ENCODE measurements around the gene GPR107. TPM values are rescaled to one million over a fixed set of nuclear protein-coding genes. Genes with fewer than 3 reads are reported as not detected.

Gene GPR107
- total RNA-seq, 1 donor from 2014 or later: 25.5 TPM

GRCh38 chr9:130053109-130053503 is 600 bp upstream of the GPR107 start:
- Histone ChIP-seq H3K36me3 (no peaks in the 10 kb centered on the region), H3K27me3 (no peaks in the 10 kb centered on the region), H3K9me3 (no peaks in the 10 kb centered on the region), H3K4me1 (peaks cover 40% of the 10 kb centered on the region), H3K27ac (peak overlapping the region; percentile 79), H3K4me3 (peak overlapping the region; percentile 87 to 99)
- intact Hi-C loops (cut with DNase I): no loop called here
- no peak for DNase-seq (ENCODE audit: extremely low spot score in 2 of 2)
- TF ChIP-seq POLR2A (IDR thresholded peaks at IDR 0.05) (no peak), CTCF (IDR thresholded peaks at IDR 0.05) (no peak)

- H3K27ac ChIP-seq: peak overlapping the region; percentile 79
- H3K27me3 ChIP-seq: no peaks in the 10 kb centered on the region
- no peaks in the 10 kb centered on the region for H3K36me3 ChIP-seq
- peak overlapping the region; percentile 87 to 99 for H3K4me3 ChIP-seq
- H3K4me1 ChIP-seq: peaks cover 40% of the 10 kb centered on the region
- no peaks in the 10 kb centered on the region for H3K9me3 ChIP-seq
- intact Hi-C loops (cut with DNase I): no loop called here
- DNase-seq (ENCODE audit: extremely low spot score in 2 of 2): no peak
- TF ChIP-seq POLR2A (IDR thresholded peaks at IDR 0.05): no peak
- TF ChIP-seq POLR2AphosphoS5 (IDR thresholded peaks at IDR 0.05; ENCODE audit: insufficient read depth in 1 of 2, low read depth in 1 of 2): no peak
- TF ChIP-seq CTCF (IDR thresholded peaks at IDR 0.05): no peak
Observed at GRCh38 chr9:130054325-130054786, 650 bp downstream of the GPR107 start.

- no peak for DNase-seq (ENCODE audit: extremely low spot score in 2 of 2)
- no peaks in the 10 kb centered on the region for H3K36me3 ChIP-seq
- intact Hi-C loops (cut with DNase I): no loop called here
- no peak overlapping the region for H3K27ac ChIP-seq
- no peaks in the 10 kb centered on the region for H3K9me3 ChIP-seq
- no peak for TF ChIP-seq POLR2A (IDR thresholded peaks at IDR 0.05)
- TF ChIP-seq CTCF (IDR thresholded peaks at IDR 0.05): no peak
- TF ChIP-seq POLR2AphosphoS5 (IDR thresholded peaks at IDR 0.05; ENCODE audit: insufficient read depth in 1 of 2, low read depth in 1 of 2): no peak
- H3K4me3 ChIP-seq: peak overlapping the region; percentile 87 to 99
- H3K4me1 ChIP-seq: peaks cover 40% of the 10 kb centered on the region
- no peaks in the 10 kb centered on the region for H3K27me3 ChIP-seq
Observed at GRCh38 chr9:130054820-130055219, 1.1 kb downstream of the GPR107 start.

- Histone ChIP-seq H3K27me3 (no peaks in the 10 kb centered on the region), H3K4me3 (no peak overlapping the region), H3K27ac (no peak overlapping the region), H3K4me1 (peaks cover 16% of the 10 kb centered on the region), H3K9me3 (no peaks in the 10 kb centered on the region), H3K36me3 (no peaks in the 10 kb centered on the region)
- no peak for TF ChIP-seq POLR2AphosphoS5 (IDR thresholded peaks at IDR 0.05; ENCODE audit: insufficient read depth in 1 of 2, low read depth in 1 of 2)
- TF ChIP-seq POLR2A (IDR thresholded peaks at IDR 0.05): no peak
- no peak for TF ChIP-seq CTCF (IDR thresholded peaks at IDR 0.05)
- intact Hi-C loops (cut with DNase I): no loop called here
- no peak for DNase-seq (ENCODE audit: extremely low spot score in 2 of 2)
Observed at GRCh38 chr9:130058154-130058553, 4.4 kb downstream of the GPR107 start.

GRCh38 chr9:130058887-130059286 is 5.2 kb downstream of the GPR107 start:
- Histone ChIP-seq H3K27me3 (no peaks in the 10 kb centered on the region), H3K27ac (no peak overlapping the region), H3K9me3 (no peaks in the 10 kb centered on the region), H3K4me3 (no peak overlapping the region), H3K4me1 (peaks cover 15% of the 10 kb centered on the region), H3K36me3 (no peaks in the 10 kb centered on the region)
- DNase-seq (ENCODE audit: extremely low spot score in 2 of 2): no peak
- intact Hi-C loops (cut with DNase I): no loop called here
- TF ChIP-seq POLR2A (IDR thresholded peaks at IDR 0.05) (no peak), CTCF (IDR thresholded peaks at IDR 0.05) (no peak), POLR2AphosphoS5 (IDR thresholded peaks at IDR 0.05; ENCODE audit: insufficient read depth in 1 of 2, low read depth in 1 of 2) (no peak)
